Omental fat pad (tissue), 4 donors: ENCODE results near the gene ADGRB3. TPM values are rescaled to one million over a fixed set of nuclear protein-coding genes. Genes with fewer than 3 reads are reported as not detected.
"Not testable (repeated sequence)": the region's sequence is repeated elsewhere in the genome, so short reads cannot be mapped to it uniquely, and the experiment has no call there.

Experiments
- ATAC-seq: fragments of 150-250 bp; one replicate; pipeline ENCODE4 v1.9.1; 2016; ENCODE audit warnings: mild to moderate bottlenecking, moderate library complexity; ENCODE audit not compliant: low FRiP score
- DNase-seq: peaks from one replicate; pipeline ENCODE4 v3.0.0-alpha.2; 2019; ENCODE audit warnings: low spot score
- small RNA-seq: library from RNA; depleted of rRNA; stranded (forward); fragments of <200 nt; gene quantifications from one replicate; pipeline ENCODE3, GENCODE V24; 2016
- total RNA-seq, 4 donors: library from RNA; depleted of rRNA; stranded (reverse); fragments of >200 nt; gene quantifications; one replicate each; pipeline ENCODE4 v1.1.0, GENCODE V29; 2016
- TF ChIP-seq, protein P1 (sequence below), 3 donors: fragments of 450-650 bp; IDR thresholded peaks; one replicate each; pipeline ENCODE4 v1.5.1; 2016 to 2017; ENCODE audit warnings: antibody characterized with exemption in 3 of 3, mild to moderate bottlenecking in 3 of 3, moderate library complexity in 2 of 3

Gene ADGRB3
- total RNA-seq, 4 donors from 2014 or later = 0.84 to 4.4 (median 1.9) TPM

DNA sequence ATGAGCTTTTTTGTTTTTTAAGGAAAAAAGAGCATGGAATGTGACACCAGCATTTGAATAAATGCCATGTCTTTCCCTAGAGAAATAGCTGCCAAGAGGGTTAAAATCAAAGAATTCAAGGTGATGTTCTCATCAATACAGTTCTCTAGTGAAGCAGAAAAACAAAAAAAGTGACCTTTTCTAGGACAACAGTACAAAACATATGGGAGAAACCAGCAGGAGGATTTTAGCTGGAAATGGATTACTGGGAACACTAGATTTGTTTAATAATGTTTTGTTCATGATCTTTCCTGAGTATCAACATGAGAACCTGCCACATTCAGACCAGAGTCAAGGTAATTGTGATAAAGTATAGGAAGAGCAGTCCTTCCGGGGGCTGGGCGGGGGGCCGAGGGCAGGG lies 789.5 kb downstream of the ADGRB3 start:
- TF ChIP-seq, protein P1, sequence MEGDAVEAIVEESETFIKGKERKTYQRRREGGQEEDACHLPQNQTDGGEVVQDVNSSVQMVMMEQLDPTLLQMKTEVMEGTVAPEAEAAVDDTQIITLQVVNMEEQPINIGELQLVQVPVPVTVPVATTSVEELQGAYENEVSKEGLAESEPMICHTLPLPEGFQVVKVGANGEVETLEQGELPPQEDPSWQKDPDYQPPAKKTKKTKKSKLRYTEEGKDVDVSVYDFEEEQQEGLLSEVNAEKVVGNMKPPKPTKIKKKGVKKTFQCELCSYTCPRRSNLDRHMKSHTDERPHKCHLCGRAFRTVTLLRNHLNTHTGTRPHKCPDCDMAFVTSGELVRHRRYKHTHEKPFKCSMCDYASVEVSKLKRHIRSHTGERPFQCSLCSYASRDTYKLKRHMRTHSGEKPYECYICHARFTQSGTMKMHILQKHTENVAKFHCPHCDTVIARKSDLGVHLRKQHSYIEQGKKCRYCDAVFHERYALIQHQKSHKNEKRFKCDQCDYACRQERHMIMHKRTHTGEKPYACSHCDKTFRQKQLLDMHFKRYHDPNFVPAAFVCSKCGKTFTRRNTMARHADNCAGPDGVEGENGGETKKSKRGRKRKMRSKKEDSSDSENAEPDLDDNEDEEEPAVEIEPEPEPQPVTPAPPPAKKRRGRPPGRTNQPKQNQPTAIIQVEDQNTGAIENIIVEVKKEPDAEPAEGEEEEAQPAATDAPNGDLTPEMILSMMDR (IDR thresholded peaks at IDR 0.05) = no peak
- no peak for ATAC-seq
- DNase-seq = no peak

DNA sequence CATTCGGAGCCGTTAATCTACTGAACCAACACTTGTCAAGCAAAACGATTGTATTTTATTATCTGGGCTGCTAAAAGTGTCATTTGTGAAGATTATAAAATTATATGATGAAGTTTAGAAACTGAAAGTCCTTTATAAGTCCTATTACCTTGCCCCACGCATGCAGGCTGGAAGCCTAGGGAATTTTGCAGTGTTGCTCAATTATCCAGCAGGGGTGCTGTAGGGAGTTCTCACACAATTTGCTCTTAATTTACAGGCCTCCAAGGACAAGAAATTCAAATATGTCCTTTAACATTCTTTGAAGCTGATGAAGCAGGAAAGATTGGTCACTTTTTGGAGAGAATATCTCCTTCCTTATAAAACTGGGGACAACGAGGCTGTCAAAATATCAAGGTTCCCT lies 792.8 kb downstream of the ADGRB3 start:
- DNase-seq (no peak), ATAC-seq (no peak)
- TF ChIP-seq, protein P1 (IDR thresholded peaks at IDR 0.05) = no peak

DNA sequence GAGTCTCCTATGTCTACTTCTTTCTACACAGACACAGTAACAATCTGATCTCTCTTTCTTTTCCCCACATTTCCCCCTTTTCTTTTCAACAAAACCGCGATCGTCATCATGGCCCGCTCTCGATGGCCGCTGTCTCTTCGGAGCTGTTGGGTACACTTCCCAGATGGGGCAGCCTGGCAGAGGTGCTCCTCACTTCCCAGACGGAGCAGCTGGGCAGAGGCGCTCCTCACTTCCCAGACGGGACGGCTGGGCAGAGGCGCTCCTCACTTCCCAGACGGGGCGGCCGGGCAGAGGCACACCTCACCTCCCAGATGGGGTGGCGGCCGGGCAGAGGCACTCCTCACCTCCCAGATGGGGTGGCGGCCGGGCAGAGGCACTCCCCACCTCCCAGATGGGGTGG lies 797.1 kb downstream of the ADGRB3 start:
- ATAC-seq, DNase-seq: not testable (repeated sequence)

DNA sequence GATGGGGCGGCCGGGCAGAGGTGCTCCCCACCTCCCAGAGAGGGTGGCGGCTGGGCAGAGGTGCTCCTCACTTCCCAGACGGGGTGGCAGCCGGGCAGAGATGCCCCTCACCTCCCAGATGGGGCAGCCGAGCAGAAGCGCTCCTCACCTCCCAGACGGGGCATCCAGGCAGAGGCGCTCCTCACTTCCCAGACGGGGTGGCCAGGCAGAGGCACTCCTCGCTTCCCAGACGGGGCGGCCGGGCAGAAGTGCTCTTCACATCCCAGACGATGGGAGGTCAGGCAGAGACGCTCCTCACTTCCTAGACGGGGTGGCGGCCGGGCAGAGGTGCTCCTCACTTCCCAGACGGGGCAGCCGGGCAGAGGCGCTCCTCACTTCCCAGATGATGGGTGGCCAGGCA lies 798.0 kb downstream of the ADGRB3 start:
- DNase-seq, ATAC-seq: not testable (repeated sequence)

DNA sequence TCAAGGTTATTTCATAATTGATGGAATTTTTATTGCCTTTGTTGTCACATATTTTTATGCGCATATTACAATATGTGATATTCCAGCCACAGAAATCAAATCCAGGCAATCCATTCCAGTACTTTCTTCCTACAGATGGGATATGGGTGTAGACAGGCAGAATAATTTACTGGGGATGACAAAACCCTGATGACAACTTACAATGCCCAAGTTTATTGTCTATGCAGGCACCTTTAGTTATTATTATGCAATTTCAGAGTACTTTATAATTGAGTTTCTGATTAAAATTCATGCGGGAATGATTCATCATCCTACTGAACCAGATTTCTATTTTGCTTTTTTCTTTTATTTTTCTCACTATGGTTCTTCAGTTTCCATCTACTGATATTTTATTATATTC lies 803.0 kb downstream of the ADGRB3 start:
- DNase-seq (no peak), ATAC-seq (no peak)
- TF ChIP-seq, protein P1 (IDR thresholded peaks at IDR 0.05) = no peak

Small RNA genes lying within 50 kb of the gene (small RNA-seq; reads per million reads assigned to genes)
- gene AL606923.1 = not detected
